Liver (tissue), 9 donors: ENCODE measurements around the gene LGALS7. TPM values are rescaled to one million over a fixed set of nuclear protein-coding genes. Genes with fewer than 3 reads are reported as not detected.

ENCODE experiments used
- DNase-seq: peaks from one replicate; pipeline ENCODE4 v3.0.0-alpha.2; 2017; ENCODE audit warnings: low spot score
- H3K27ac ChIP-seq, 2 donors: one replicate each; pipeline ENCODE4 v1.7.0; 2013; ENCODE audit warnings: inconsistent platforms in 2 of 2, low read length in 2 of 2, control low read depth in 1 of 2, low read depth in 1 of 2, mild to moderate bottlenecking in 1 of 2
- H3K27me3 ChIP-seq, 4 donors: one replicate each; pipeline versions ENCODE4 v1.6.1 to v1.7.0; 2013; ENCODE audit warnings: low read length in 3 of 4, inconsistent platforms in 1 of 4, mild to moderate bottlenecking in 1 of 4, moderate library complexity in 1 of 4; ENCODE audit not compliant: control insufficient read depth in 4 of 4, insufficient read depth in 4 of 4
- H3K36me3 ChIP-seq, 4 donors: one replicate each; pipeline versions ENCODE4 v1.6.1 to v1.7.0; 2013; ENCODE audit warnings: low read length in 3 of 4, mild to moderate bottlenecking in 3 of 4, low read depth in 1 of 4, moderate library complexity in 1 of 4; ENCODE audit not compliant: control insufficient read depth in 4 of 4, insufficient read depth in 3 of 4
- H3K4me1 ChIP-seq, 4 donors: one replicate each; pipeline versions ENCODE4 v1.6.1 to v1.7.0; 2013; ENCODE audit warnings: low read length in 3 of 4, mild to moderate bottlenecking in 3 of 4, moderate library complexity in 1 of 4; ENCODE audit not compliant: control insufficient read depth in 4 of 4, insufficient read depth in 4 of 4
- H3K4me3 ChIP-seq, 3 donors: one replicate each; pipeline versions ENCODE4 v1.6.1 to v1.7.0; 2013; ENCODE audit warnings: low read length in 3 of 3, control low read depth in 1 of 3, low read depth in 1 of 3, mild to moderate bottlenecking in 1 of 3
- H3K9ac ChIP-seq, 2 donors: one replicate each; pipeline ENCODE4 v1.7.0; 2013; ENCODE audit warnings: low read length in 2 of 2, mild to moderate bottlenecking in 2 of 2, moderate library complexity in 2 of 2, control low read depth in 1 of 2, low read depth in 1 of 2
- H3K9me3 ChIP-seq, 4 donors: one replicate each; pipeline versions ENCODE4 v1.6.1 to v1.7.0; 2013; ENCODE audit warnings: low read length in 3 of 4; ENCODE audit not compliant: control insufficient read depth in 4 of 4
- ATF3 ChIP-seq: IDR thresholded peaks from 2 replicates; pipeline ENCODE4 v1.6.1; 2016; ENCODE audit warnings: antibody characterized with exemption
- CTCF ChIP-seq: fragments of 150-350 bp; IDR thresholded peaks from 2 replicates; pipeline ENCODE4 v1.5.1; 2017; ENCODE audit warnings: improper control_type of control experiment, low read depth, low read length; ENCODE audit not compliant: missing input control
- FOXA1 ChIP-seq: IDR thresholded peaks from 2 replicates; pipeline ENCODE4 v1.6.1; 2016; ENCODE audit warnings: antibody characterized with exemption
- FOXA2 ChIP-seq: IDR thresholded peaks from 2 replicates; pipeline ENCODE4 v1.6.1; 2016; ENCODE audit warnings: antibody characterized with exemption
- GABPA ChIP-seq, 2 donors: IDR thresholded peaks in 1 of 2; conservative IDR thresholded peaks in 1 of 2; 2 replicates each; pipeline ENCODE4 v1.6.1; 2016; ENCODE audit warnings: antibody characterized with exemption in 2 of 2, mild to moderate bottlenecking in 1 of 2, moderate library complexity in 1 of 2
- HNF4A ChIP-seq, 2 donors: conservative IDR thresholded peaks; 2 replicates each; pipeline ENCODE4 v1.6.1; 2016; ENCODE audit warnings: antibody characterized with exemption in 2 of 2, mild to moderate bottlenecking in 2 of 2
- HNF4G ChIP-seq: IDR thresholded peaks from 2 replicates; pipeline ENCODE4 v1.6.1; 2016; ENCODE audit warnings: antibody characterized with exemption
- MAX ChIP-seq: IDR thresholded peaks from 2 replicates; pipeline ENCODE4 v1.6.1; 2016; ENCODE audit warnings: antibody characterized with exemption
- NR2F2 ChIP-seq: IDR thresholded peaks from 2 replicates; pipeline ENCODE4 v1.6.1; 2016; ENCODE audit warnings: antibody characterized with exemption
- RAD21 ChIP-seq, 2 donors: IDR thresholded peaks; 2 replicates each; pipeline ENCODE4 v1.6.1; 2016; ENCODE audit warnings: antibody characterized with exemption in 2 of 2, mild to moderate bottlenecking in 2 of 2
- SP1 ChIP-seq: IDR thresholded peaks from 2 replicates; pipeline ENCODE4 v1.6.1; 2018; ENCODE audit warnings: antibody characterized with exemption, mild to moderate bottlenecking
- YY1 ChIP-seq: IDR thresholded peaks from 2 replicates; pipeline ENCODE4 v1.6.1; 2016; ENCODE audit warnings: antibody characterized with exemption, mild to moderate bottlenecking
- ZBTB33 ChIP-seq: IDR thresholded peaks from 2 replicates; pipeline ENCODE4 v1.6.1; 2016; ENCODE audit warnings: antibody characterized with exemption
- WGBS: extraction: QIAGEN DNeasy Blood & Tissue Kit; methylation state at CpG from one replicate; pipeline ENCODE4 v1.1.7; 2013; 5-methylcytosine and 5-hydroxymethylcytosine counted together
- polyA plus RNA-seq, 2 donors: library from polyadenylated mRNA; stranded (reverse) in 1 of 2; unstranded in 1 of 2; fragments of 200-250 nt in 1 of 2; fragments of >200 nt in 1 of 2; fragmentation: Nextera tagmentation in 1 of 2; extraction: Ambion mirVana in 1 of 2; gene quantifications; one replicate each; pipeline versions ENCODE4 v1.2.1 to v1.2.3, GENCODE V29; 2013 to 2015
- total RNA-seq, 2 donors: library from RNA; depleted of rRNA; stranded (reverse); fragments of >200 nt; gene quantifications; one replicate each; pipeline ENCODE4 v1.2.3, GENCODE V29; 2014
- donor health status: healthy.
- donor health status: healthy.
- donor health status: healthy.
- donor health status: healthy.
- donor health status: healthy.

The LGALS7 gene
- total and polyA plus RNA-seq, 4 donors: not detected

GRCh38 chr19:38819231-38819920 is 46.1 kb upstream of the LGALS7 start:
- Histone ChIP-seq H3K9ac (no peak overlapping the region), H3K4me3 (no peak overlapping the region), H3K4me1 (peaks cover 0 to 15% (median 7%) of the 10 kb centered on the region in 4 donors), H3K27ac (no peak overlapping the region), H3K9me3 (no peaks in the 10 kb centered on the region), H3K27me3 (no peaks in the 10 kb centered on the region), H3K36me3 (peaks cover 14 to 42% (median 27%) of the 10 kb centered on the region in 4 donors)
- WGBS: 75% methylated on average over 13 of the region's 13 CpGs
- no peak for DNase-seq
- TF ChIP-seq GABPA (IDR thresholded peaks at IDR 0.05 in 1 of 2, conservative IDR thresholded peaks at IDR 0.05 in 1 of 2): no peak
- no peak for TF ChIP-seq CTCF
- TF ChIP-seq NR2F2: no peak
- TF ChIP-seq SP1: no peak
- TF ChIP-seq HNF4G: no peak
- TF ChIP-seq ZBTB33: no peak
- TF ChIP-seq HNF4A (conservative IDR thresholded peaks at IDR 0.05): no peak
- TF ChIP-seq YY1: no peak
- TF ChIP-seq MAX: no peak
- TF ChIP-seq RAD21 (IDR thresholded peaks at IDR 0.05): no peak
- no peak for TF ChIP-seq FOXA2
- no peak for TF ChIP-seq ATF3
- TF ChIP-seq FOXA1: no peak

- DNase-seq: no peak
- Histone ChIP-seq H3K9me3 (no peaks in the 10 kb centered on the region), H3K4me3 (no peak overlapping the region), H3K36me3 (peaks cover 14 to 36% (median 21%) of the 10 kb centered on the region in 4 donors), H3K4me1 (peaks cover 4 to 31% (median 19%) of the 10 kb centered on the region in 4 donors), H3K27me3 (no peaks in the 10 kb centered on the region), H3K27ac (no peak overlapping the region), H3K9ac (no peak overlapping the region)
- TF ChIP-seq FOXA1: no peak
- TF ChIP-seq NR2F2: no peak
- no peak for TF ChIP-seq ZBTB33
- TF ChIP-seq ATF3: no peak
- 97% methylated on average over 15 of the region's 15 CpGs for WGBS
Measured at GRCh38 chr19:38817081-38817480, 43.8 kb upstream of the LGALS7 start.
